Testis (tissue), 3 donors: ENCODE results near the gene PPP1R3D. TPM values are rescaled to one million over a fixed set of nuclear protein-coding genes. Genes with fewer than 3 reads are reported as not detected.

Source experiments
- DNase-seq: peaks from one replicate; pipeline ENCODE4 v3.0.0-alpha.2; 2019
- H3K27ac ChIP-seq, 2 donors: fragments of 200-600 bp; sonication (generic); one replicate each; pipeline ENCODE4 v1.5.1; 2019
- H3K27me3 ChIP-seq: fragments of 200-600 bp; sonication (generic); one replicate; pipeline ENCODE4 v1.5.1; 2019
- H3K36me3 ChIP-seq: fragments of 200-600 bp; sonication (generic); one replicate; pipeline ENCODE4 v1.5.1; 2017; ENCODE audit warnings: low read depth; ENCODE audit errors: missing control alignments
- H3K4me1 ChIP-seq: fragments of 200-600 bp; sonication (generic); one replicate; pipeline ENCODE4 v1.5.1; 2019
- H3K4me3 ChIP-seq, 2 donors: fragments of 200-600 bp; sonication (generic); one replicate each; pipeline ENCODE4 v1.5.1; 2017 to 2019
- H3K9me3 ChIP-seq: fragments of 200-600 bp; sonication (generic); one replicate; pipeline ENCODE4 v1.5.1; 2017
- CTCF ChIP-seq, 3 experiments: fragments of 450-650 bp in 2 of 3; fragments of 200-600 bp in 1 of 3; sonication (generic) in 1 of 3; IDR thresholded peaks; one replicate each; pipeline ENCODE4 v1.5.1; 2016 to 2019; ENCODE audit warnings: antibody characterized with exemption in 3 of 3, mild to moderate bottlenecking in 2 of 3, moderate library complexity in 1 of 3
- POLR2A ChIP-seq: fragments of 450-650 bp; IDR thresholded peaks from one replicate; pipeline ENCODE4 v1.6.1; 2017; ENCODE audit warnings: antibody characterized with exemption, mild to moderate bottlenecking, moderate library complexity
- WGBS, 2 donors: methylation state at CpG; one replicate each; pipeline ENCODE4 v1.1.5; 2018; 5-methylcytosine and 5-hydroxymethylcytosine counted together
- intact Hi-C: fragments of 100-400 bp; cut with DNase I; formaldehyde crosslinking; loops from one replicate; pipeline ENCODE4 v1.15.1; 2023; ENCODE audit warnings: low total_unique reads
- polyA plus RNA-seq: library from polyadenylated mRNA; stranded (reverse); fragments of 350-450 nt; fragmentation: Illumina TruSeq; extraction: RNeasy Lipid Tissue Mini Kit (QIAGEN cat#74804); gene quantifications from one replicate; pipeline ENCODE4 v1.2.3, GENCODE V29; 2014; ENCODE audit warnings: low read depth, low replicate concordance; ENCODE audit not compliant: insufficient read depth
- total RNA-seq, 2 donors: library from RNA; depleted of rRNA; stranded (reverse); fragments of >200 nt; gene quantifications; one replicate each; pipeline ENCODE4 v1.2.3, GENCODE V29; 2016

Gene PPP1R3D
- total and polyA plus RNA-seq, 3 donors from 2014 or later = 4.7 to 9.4 (median 8.2) TPM

- intact Hi-C loops = no loop called here
- WGBS, 2 donors = 67 to 73% methylated on average over 4 of the region's 4 CpGs
Observed at GRCh38 chr20:59912609-59913008, 27.5 kb downstream of the PPP1R3D start.

GRCh38 chr20:59911041-59911440, 29.1 kb downstream of the PPP1R3D start:
- no peak for TF ChIP-seq CTCF (IDR thresholded peaks at IDR 0.05)
- TF ChIP-seq POLR2A = no peak
- Histone ChIP-seq H3K27me3 (no peaks in the 10 kb centered on the region), H3K27ac (no peak overlapping the region), H3K36me3 (no peaks in the 10 kb centered on the region), H3K9me3 (no peaks in the 10 kb centered on the region), H3K4me1 (no peaks in the 10 kb centered on the region), H3K4me3 (no peak overlapping the region)
- WGBS, 2 donors = 85 to 86% methylated on average over 2 of the region's 2 CpGs
- DNase-seq = no peak
- intact Hi-C loops = no loop called here

More at GRCh38 chr20:59912609-59913008, 27.5 kb downstream of the PPP1R3D start:
- H3K27ac ChIP-seq = no peak overlapping the region
- H3K36me3 ChIP-seq = no peaks in the 10 kb centered on the region
- H3K4me1 ChIP-seq = no peaks in the 10 kb centered on the region
- H3K4me3 ChIP-seq = no peak overlapping the region
- no peaks in the 10 kb centered on the region for H3K27me3 ChIP-seq
- no peak for DNase-seq
- no peaks in the 10 kb centered on the region for H3K9me3 ChIP-seq
- no peak for TF ChIP-seq POLR2A
- no peak for TF ChIP-seq CTCF (IDR thresholded peaks at IDR 0.05)

- no peak for DNase-seq
- Histone ChIP-seq H3K27ac (no peak overlapping the region), H3K36me3 (no peaks in the 10 kb centered on the region), H3K9me3 (no peaks in the 10 kb centered on the region), H3K27me3 (no peaks in the 10 kb centered on the region), H3K4me1 (no peaks in the 10 kb centered on the region), H3K4me3 (no peak overlapping the region)
- intact Hi-C loops = no loop called here
- TF ChIP-seq CTCF (IDR thresholded peaks at IDR 0.05) (no peak), POLR2A (no peak)
- WGBS, 2 donors = 85 to 87% methylated on average over 5 of the region's 5 CpGs
Observed at GRCh38 chr20:59908855-59909254, 31.2 kb downstream of the PPP1R3D start.

GRCh38 chr20:59903621-59904020, 36.5 kb downstream of the PPP1R3D start:
- 91 to 92% methylated on average over 1 of the region's 1 CpG for WGBS, 2 donors
- Histone ChIP-seq H3K36me3 (no peaks in the 10 kb centered on the region), H3K4me3 (no peak overlapping the region), H3K4me1 (no peaks in the 10 kb centered on the region), H3K9me3 (no peaks in the 10 kb centered on the region), H3K27me3 (no peaks in the 10 kb centered on the region), H3K27ac (no peak overlapping the region)
- TF ChIP-seq CTCF (IDR thresholded peaks at IDR 0.05) = no peak
- no peak for TF ChIP-seq POLR2A
- no peak for DNase-seq
- intact Hi-C loops = no loop called here

- WGBS, 2 donors = 94 to 96% methylated on average over 3 of the region's 3 CpGs
- H3K9me3 ChIP-seq = no peaks in the 10 kb centered on the region
- no peak overlapping the region for H3K4me3 ChIP-seq
- DNase-seq = no peak
- H3K27ac ChIP-seq = no peak overlapping the region
- TF ChIP-seq CTCF (IDR thresholded peaks at IDR 0.05) = no peak
- TF ChIP-seq POLR2A = no peak
- no peaks in the 10 kb centered on the region for H3K4me1 ChIP-seq
- H3K27me3 ChIP-seq = no peaks in the 10 kb centered on the region
- intact Hi-C loops = no loop called here
- no peaks in the 10 kb centered on the region for H3K36me3 ChIP-seq
Observed at GRCh38 chr20:59902470-59902869, 37.6 kb downstream of the PPP1R3D start.
